CD14-positive monocyte (primary cell): Measurements from ENCODE around the gene KHDRBS2. TPM values are rescaled to one million over a fixed set of nuclear protein-coding genes. Genes with fewer than 3 reads are reported as not detected.

Source experiments
- DNase-seq, 3 donors: peaks; one replicate each; pipeline ENCODE4 v3.0.0-alpha.2; 2011 to 2022
- H2AFZ ChIP-seq: 2 replicates; pipeline ENCODE4 v1.6.0; 2012; ENCODE audit warnings: mild to moderate bottlenecking, low read depth, low read length, inconsistent platforms; ENCODE audit not compliant: insufficient read depth, poor library complexity, severe bottlenecking
- H3K27ac ChIP-seq, 2 donors: 1 replicate in 1 of 2; 2 replicates in 1 of 2; pipeline ENCODE4 v1.5.1; 2012 to 2013; ENCODE audit warnings: low read length in 2 of 2, control low read depth in 1 of 2, inconsistent platforms in 1 of 2, low read depth in 1 of 2, mild to moderate bottlenecking in 1 of 2
- H3K27me3 ChIP-seq, 2 donors: one replicate each; pipeline versions ENCODE4 v1.6.0 to v1.6.1; 2011 to 2013; ENCODE audit warnings: low read length in 2 of 2; ENCODE audit not compliant: control insufficient read depth in 2 of 2, insufficient read depth in 2 of 2
- H3K36me3 ChIP-seq, 2 donors: replicated peaks in 1 of 2; 1 replicate in 1 of 2; 2 replicates in 1 of 2; pipeline versions ENCODE4 v1.5.1 to v1.6.1; 2012 to 2013; ENCODE audit warnings: low read length in 2 of 2, control low read depth in 1 of 2, inconsistent platforms in 1 of 2, mild to moderate bottlenecking in 1 of 2; ENCODE audit not compliant: insufficient read depth in 2 of 2, control insufficient read depth in 1 of 2
- H3K4me1 ChIP-seq, 2 donors: 1 replicate in 1 of 2; 2 replicates in 1 of 2; pipeline versions ENCODE4 v1.5.1 to v1.6.1; 2012 to 2013; ENCODE audit warnings: low read length in 2 of 2, control low read depth in 1 of 2, inconsistent platforms in 1 of 2, mild to moderate bottlenecking in 1 of 2, moderate library complexity in 1 of 2; ENCODE audit not compliant: insufficient read depth in 2 of 2, control insufficient read depth in 1 of 2
- H3K4me2 ChIP-seq: replicated peaks from 2 replicates; pipeline ENCODE3; 2012; ENCODE audit warnings: low read length, moderate library complexity, mild to moderate bottlenecking; ENCODE audit not compliant: poor library complexity, severe bottlenecking; ENCODE audit errors: extremely low read depth
- H3K4me3 ChIP-seq, 3 experiments: fragments of 200-600 bp in 1 of 3; sonication (generic) in 1 of 3; replicated peaks in 1 of 3; 1 replicate in 2 of 3; 2 replicates in 1 of 3; pipeline ENCODE4 v1.5.1; 2011 to 2013; ENCODE audit warnings: low read length in 3 of 3, mild to moderate bottlenecking in 3 of 3, control low read depth in 2 of 3, low read depth in 2 of 3, inconsistent platforms in 1 of 3, moderate library complexity in 1 of 3
- H3K79me2 ChIP-seq: 2 replicates; pipeline ENCODE4 v1.6.0; 2012; ENCODE audit warnings: mild to moderate bottlenecking, control low read depth, inconsistent platforms, low read length, moderate library complexity; ENCODE audit not compliant: insufficient read depth
- H3K9ac ChIP-seq: 2 replicates; pipeline ENCODE4 v1.6.0; 2017; ENCODE audit warnings: low read length, mild to moderate bottlenecking; ENCODE audit not compliant: insufficient read depth, poor library complexity, severe bottlenecking
- H3K9me3 ChIP-seq, 2 donors: replicated peaks in 1 of 2; 1 replicate in 1 of 2; 2 replicates in 1 of 2; pipeline versions ENCODE4 v1.5.1 to v1.6.1; 2012 to 2013; ENCODE audit warnings: low read length in 2 of 2, control low read depth in 1 of 2; ENCODE audit not compliant: control insufficient read depth in 1 of 2, insufficient read depth in 1 of 2
- H4K20me1 ChIP-seq: 2 replicates; pipeline ENCODE4 v1.6.0; 2012; ENCODE audit warnings: mild to moderate bottlenecking, low read length, control low read depth, moderate library complexity; ENCODE audit not compliant: insufficient read depth
- H3K27ac Mint-ChIP-seq, 7 donors: one replicate each; pipeline ENCODE4 v1.8.0; 2020; ENCODE audit warnings: mild to moderate bottlenecking in 7 of 7, mixed read lengths in 7 of 7, moderate library complexity in 6 of 7, inconsistent platforms in 2 of 7
- H3K27me3 Mint-ChIP-seq, 3 donors: one replicate each; pipeline ENCODE4 v1.8.0; 2021 to 2022; ENCODE audit warnings: low read depth in 3 of 3, mild to moderate bottlenecking in 3 of 3, mixed read lengths in 3 of 3, moderate library complexity in 3 of 3, inconsistent platforms in 1 of 3
- H3K36me3 Mint-ChIP-seq, 2 donors: one replicate each; pipeline ENCODE4 v1.8.0; 2020; ENCODE audit warnings: mixed read lengths in 2 of 2, inconsistent platforms in 1 of 2, mild to moderate bottlenecking in 1 of 2
- H3K4me1 Mint-ChIP-seq: one replicate; pipeline ENCODE4 v1.8.0; 2020; ENCODE audit warnings: mild to moderate bottlenecking, mixed read lengths
- H3K4me3 Mint-ChIP-seq, 2 donors: one replicate each; pipeline ENCODE4 v1.8.0; 2020; ENCODE audit warnings: mild to moderate bottlenecking in 2 of 2, mixed read lengths in 2 of 2, moderate library complexity in 1 of 2
- H3K9me3 Mint-ChIP-seq, 7 donors: one replicate each; pipeline ENCODE4 v1.8.0; 2020 to 2022; ENCODE audit warnings: mixed read lengths in 7 of 7, mild to moderate bottlenecking in 6 of 7, moderate library complexity in 6 of 7, inconsistent platforms in 2 of 7
- CTCF ChIP-seq: fragments of 200-600 bp; IDR thresholded peaks from one replicate; pipeline ENCODE4 v1.8.0; 2022; ENCODE audit warnings: antibody characterized with exemption, mild to moderate bottlenecking
- WGBS: methylation state at CpG from one replicate; pipeline ENCODE4 v1.1.5; 2013; ENCODE audit warnings: missing lambda C conversion rate; ENCODE audit not compliant: insufficient coverage; 5-methylcytosine and 5-hydroxymethylcytosine counted together
- intact Hi-C, 2 donors: fragments of 100-400 bp; cut with micrococcal nuclease; formaldehyde crosslinking; loops; one replicate each; pipeline versions ENCODE4 v1.15.0 to v1.15.1; 2023
- polyA plus RNA-seq, 3 donors: library from polyadenylated mRNA; depleted of rRNA in 1 of 3; unstranded in 2 of 3; stranded (reverse) in 1 of 3; fragments of 300-500 nt in 2 of 3; fragments of >200 nt in 1 of 3; fragmentation: Illumina TruSeq in 2 of 3; gene quantifications; 1 replicate in 2 of 3; 2 replicates in 1 of 3; pipeline ENCODE4 v1.2.3, GENCODE V29; 2012 to 2021

The KHDRBS2 gene
- polyA plus RNA-seq, 3 donors, result 0.09 to 0.57 (median 0.14) TPM

- Histone ChIP-seq H3K36me3 (no peaks in the 10 kb centered on the region), H3K4me1 (no peaks in the 10 kb centered on the region), H3K4me3 (no peak overlapping the region), H4K20me1 (no peaks in the 10 kb centered on the region), H2AFZ (no peak overlapping the region), H3K9me3 (peaks cover 0 to under 1% of the 10 kb centered on the region in 2 donors), H3K27me3 (no peaks in the 10 kb centered on the region), H3K4me2 (no peak overlapping the region), H3K9ac (no peak overlapping the region), H3K79me2 (no peaks in the 10 kb centered on the region), H3K27ac (no peak overlapping the region)
- no peaks in the 10 kb centered on the region for H3K4me1 Mint-ChIP-seq
- no peaks in the 10 kb centered on the region for H3K27me3 Mint-ChIP-seq
- H3K9me3 Mint-ChIP-seq, result peaks cover 2 to 10% (median 4%) of the 10 kb centered on the region in 7 donors
- WGBS, result no CpG with 5 or more reads among the region's 5 CpGs
- no peak overlapping the region for H3K4me3 Mint-ChIP-seq
- no peak for DNase-seq
- no peak for TF ChIP-seq CTCF
- no peaks in the 10 kb centered on the region for H3K36me3 Mint-ChIP-seq
- intact Hi-C loops, result no loop called here
- H3K27ac Mint-ChIP-seq, result no peak overlapping the region
Measured at GRCh38 chr6:61745994-61746393, 540.0 kb downstream of the KHDRBS2 start.

GRCh38 chr6:61711849-61712248, 574.2 kb downstream of the KHDRBS2 start:
- Histone ChIP-seq H3K27ac (no peak overlapping the region), H3K27me3 (no peaks in the 10 kb centered on the region), H3K9me3 (peaks cover 0 to 3% of the 10 kb centered on the region in 2 donors), H3K79me2 (no peaks in the 10 kb centered on the region), H3K4me1 (no peaks in the 10 kb centered on the region), H3K4me3 (no peak overlapping the region), H3K4me2 (no peak overlapping the region), H2AFZ (no peak overlapping the region), H4K20me1 (no peaks in the 10 kb centered on the region), H3K36me3 (no peaks in the 10 kb centered on the region), H3K9ac (no peak overlapping the region)
- Mint-ChIP-seq H3K27ac (no peak overlapping the region), H3K4me1 (no peaks in the 10 kb centered on the region), H3K9me3 (peaks cover 2 to 8% (median 7%) of the 10 kb centered on the region in 7 donors), H3K27me3 (no peaks in the 10 kb centered on the region), H3K36me3 (no peaks in the 10 kb centered on the region), H3K4me3 (no peak overlapping the region)
- 100% methylated on average over 1 of the region's 3 CpGs for WGBS
- no peak for TF ChIP-seq CTCF
- no peak for DNase-seq
- intact Hi-C loops, result no loop called here
